ENCODE measurements around the gene SLC2A13. TPM values are rescaled to one million over a fixed set of nuclear protein-coding genes. Genes with fewer than 3 reads are reported as not detected.

Gene SLC2A13
- total RNA-seq, 4 donors from 2014 or later: 9.2 to 15.2 (median 13.9) TPM

DNA sequence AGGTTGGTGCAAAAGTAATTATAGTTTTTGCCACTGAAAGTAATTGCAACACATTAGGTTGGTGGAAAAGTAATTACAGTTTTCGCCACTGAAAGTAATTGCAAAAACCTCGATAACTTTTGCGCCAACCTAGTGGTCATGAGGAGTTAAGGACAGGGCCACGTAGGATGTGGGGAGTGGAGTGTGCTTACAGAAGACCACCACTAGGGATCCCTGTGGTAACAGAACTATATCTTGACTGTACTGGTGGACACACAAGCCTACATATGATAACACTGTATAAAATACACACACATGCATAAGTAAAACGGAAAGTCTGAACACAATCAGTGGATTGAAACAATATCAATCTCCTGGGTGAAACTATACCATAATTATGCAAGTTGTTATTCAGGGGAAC lies 298.8 kb downstream of the SLC2A13 start:
- intact Hi-C loops (cut with DNase I; ENCODE audit: low total_unique reads): no loop called here
- H3K4me3 ChIP-seq (ENCODE audit: low read depth, poor library complexity, severe bottlenecking): no peak overlapping the region
- DNase-seq (ENCODE audit: low spot score in 2 of 2): no peak
- TF ChIP-seq, protein P1, sequence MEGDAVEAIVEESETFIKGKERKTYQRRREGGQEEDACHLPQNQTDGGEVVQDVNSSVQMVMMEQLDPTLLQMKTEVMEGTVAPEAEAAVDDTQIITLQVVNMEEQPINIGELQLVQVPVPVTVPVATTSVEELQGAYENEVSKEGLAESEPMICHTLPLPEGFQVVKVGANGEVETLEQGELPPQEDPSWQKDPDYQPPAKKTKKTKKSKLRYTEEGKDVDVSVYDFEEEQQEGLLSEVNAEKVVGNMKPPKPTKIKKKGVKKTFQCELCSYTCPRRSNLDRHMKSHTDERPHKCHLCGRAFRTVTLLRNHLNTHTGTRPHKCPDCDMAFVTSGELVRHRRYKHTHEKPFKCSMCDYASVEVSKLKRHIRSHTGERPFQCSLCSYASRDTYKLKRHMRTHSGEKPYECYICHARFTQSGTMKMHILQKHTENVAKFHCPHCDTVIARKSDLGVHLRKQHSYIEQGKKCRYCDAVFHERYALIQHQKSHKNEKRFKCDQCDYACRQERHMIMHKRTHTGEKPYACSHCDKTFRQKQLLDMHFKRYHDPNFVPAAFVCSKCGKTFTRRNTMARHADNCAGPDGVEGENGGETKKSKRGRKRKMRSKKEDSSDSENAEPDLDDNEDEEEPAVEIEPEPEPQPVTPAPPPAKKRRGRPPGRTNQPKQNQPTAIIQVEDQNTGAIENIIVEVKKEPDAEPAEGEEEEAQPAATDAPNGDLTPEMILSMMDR (IDR thresholded peaks at IDR 0.05): no peak
- TF ChIP-seq POLR2A (IDR thresholded peaks at IDR 0.05): no peak
- 76 to 94% methylated on average over 5 of the region's 5 CpGs for WGBS, 2 donors

DNA sequence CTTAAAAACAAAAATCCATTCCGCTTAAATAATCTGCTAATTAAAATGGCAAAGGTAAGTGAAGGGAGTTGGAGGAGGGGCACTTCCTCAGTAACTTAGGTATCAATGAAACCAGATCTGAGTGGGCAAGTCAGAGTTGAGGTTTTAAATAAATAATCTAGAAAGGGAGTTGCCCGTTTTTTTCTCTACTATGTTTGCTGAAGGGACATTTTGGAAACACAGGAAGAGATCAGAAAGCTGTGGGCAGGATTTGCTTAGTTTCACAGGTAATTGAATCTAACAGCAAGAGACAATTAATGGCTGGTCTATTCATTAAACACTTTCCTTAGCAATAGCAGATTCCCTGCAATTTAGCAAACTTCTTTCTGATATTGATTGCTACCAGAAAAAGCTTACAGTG lies 300.2 kb downstream of the SLC2A13 start:
- intact Hi-C loops (cut with DNase I; ENCODE audit: low total_unique reads): no loop called here
- 65 to 79% methylated on average over 2 of the region's 2 CpGs for WGBS, 2 donors
- DNase-seq (ENCODE audit: low spot score in 2 of 2): no peak
- no peak overlapping the region for H3K4me3 ChIP-seq (ENCODE audit: low read depth, poor library complexity, severe bottlenecking)
- TF ChIP-seq, protein P1 (IDR thresholded peaks at IDR 0.05): no peak
- TF ChIP-seq POLR2A (IDR thresholded peaks at IDR 0.05): no peak

DNA sequence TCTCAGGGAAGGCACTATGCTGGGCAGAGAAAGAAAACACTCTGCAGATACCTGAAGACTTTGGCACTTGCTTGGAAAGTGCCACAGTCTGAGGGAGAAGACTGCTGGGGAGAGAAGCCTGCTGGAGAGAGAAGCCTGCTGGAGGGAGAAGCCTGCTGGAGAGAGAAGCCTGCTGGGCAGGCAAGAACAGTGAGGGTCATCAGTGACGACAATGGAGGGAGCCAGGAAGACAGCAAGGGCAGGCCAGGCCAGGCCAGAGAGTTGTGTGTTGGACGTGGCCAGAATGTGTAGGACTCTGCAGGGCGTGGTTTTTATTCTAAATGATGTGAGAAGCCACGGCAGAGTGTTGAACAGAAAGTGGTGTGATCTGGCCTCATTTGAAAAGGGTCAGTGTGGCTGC lies 301.0 kb downstream of the SLC2A13 start:
- intact Hi-C loops (cut with DNase I; ENCODE audit: low total_unique reads): no loop called here
- TF ChIP-seq POLR2A (IDR thresholded peaks at IDR 0.05): no peak
- TF ChIP-seq, protein P1 (IDR thresholded peaks at IDR 0.05): no peak
- WGBS, 2 donors: 72 to 73% methylated on average over 4 of the region's 4 CpGs
- DNase-seq (ENCODE audit: low spot score in 2 of 2): no peak
- H3K4me3 ChIP-seq (ENCODE audit: low read depth, poor library complexity, severe bottlenecking): no peak overlapping the region

DNA sequence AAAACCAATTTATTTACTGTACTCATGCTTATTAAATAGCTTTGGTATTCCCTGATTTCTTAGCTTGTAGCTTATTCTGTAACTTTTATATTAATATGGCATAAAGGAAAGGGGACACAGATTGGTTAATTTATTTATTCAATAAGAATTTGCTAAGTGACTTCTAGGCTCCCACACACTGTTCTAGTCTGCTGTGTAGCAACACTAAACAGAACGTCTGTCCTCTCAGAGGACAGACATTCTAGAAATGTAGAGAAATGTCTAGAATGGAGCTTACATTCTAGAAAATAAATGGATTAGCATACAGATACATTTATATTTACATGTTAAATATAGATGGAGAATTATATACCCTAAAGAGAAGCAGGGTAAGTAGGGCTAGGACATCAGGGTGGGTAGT lies 301.4 kb downstream of the SLC2A13 start:
- no peak overlapping the region for H3K4me3 ChIP-seq (ENCODE audit: low read depth, poor library complexity, severe bottlenecking)
- intact Hi-C loops (cut with DNase I; ENCODE audit: low total_unique reads): no loop called here
- no peak for TF ChIP-seq POLR2A (IDR thresholded peaks at IDR 0.05)
- WGBS, 2 donors: 84 to 89% methylated on average over 1 of the region's 1 CpG
- DNase-seq (ENCODE audit: low spot score in 2 of 2): no peak

DNA sequence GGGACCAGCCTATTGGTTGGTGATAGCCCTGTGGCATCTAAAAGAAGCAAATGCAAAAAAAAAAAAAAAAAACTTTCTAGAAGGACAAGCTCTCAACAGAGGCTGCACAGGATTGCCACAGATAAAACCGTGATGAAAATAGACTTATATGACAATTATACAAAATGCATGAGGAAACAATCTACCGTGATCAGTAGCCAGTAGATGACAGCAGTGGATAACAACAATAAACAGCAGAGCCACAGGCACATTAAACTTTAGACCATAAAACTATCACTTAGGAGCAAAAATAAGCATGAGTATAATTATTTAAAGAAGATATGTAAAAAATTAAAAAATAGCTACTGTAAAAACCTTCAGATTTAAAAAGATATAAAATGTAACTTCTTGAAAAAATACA lies 302.7 kb downstream of the SLC2A13 start:
- intact Hi-C loops (cut with DNase I; ENCODE audit: low total_unique reads): no loop called here
- DNase-seq (ENCODE audit: low spot score in 2 of 2): no peak
- TF ChIP-seq, protein P1 (IDR thresholded peaks at IDR 0.05): no peak
- no peak for TF ChIP-seq POLR2A (IDR thresholded peaks at IDR 0.05)
- no peak overlapping the region for H3K4me3 ChIP-seq (ENCODE audit: low read depth, poor library complexity, severe bottlenecking)
- WGBS, 2 donors: 54 to 58% methylated on average over 2 of the region's 2 CpGs

DNA sequence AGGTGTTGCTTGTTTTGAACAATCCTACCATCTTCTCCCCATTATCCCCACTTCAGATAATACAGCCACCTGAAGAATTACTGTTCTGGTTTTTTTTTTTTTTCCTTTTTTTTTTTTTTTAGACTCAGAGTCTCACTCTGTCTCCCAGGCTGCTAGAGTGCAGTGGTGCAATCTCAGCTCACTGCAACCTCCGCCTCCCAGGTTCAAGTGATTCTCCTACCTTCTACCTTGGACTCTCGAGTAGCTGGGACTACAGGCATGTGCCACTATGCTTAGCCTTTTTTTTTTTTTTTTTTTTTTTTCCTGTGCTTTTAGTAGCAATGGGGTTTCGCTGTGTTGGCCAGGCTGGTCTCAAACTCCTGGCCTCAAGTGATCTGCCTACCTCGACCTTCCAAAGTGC lies 306.9 kb downstream of the SLC2A13 start:
- TF ChIP-seq, protein P1 (IDR thresholded peaks at IDR 0.05): no peak
- no peak for TF ChIP-seq POLR2A (IDR thresholded peaks at IDR 0.05)
- no peak for DNase-seq (ENCODE audit: low spot score in 2 of 2)

More for the DNA sequence above, 306.9 kb downstream of the SLC2A13 start:
- no peak overlapping the region for H3K4me3 ChIP-seq (ENCODE audit: low read depth, poor library complexity, severe bottlenecking)
- 94 to 95% methylated on average over 4 of the region's 4 CpGs for WGBS, 2 donors
- intact Hi-C loops (cut with DNase I; ENCODE audit: low total_unique reads): no loop called here

Data from lower leg skin (tissue), 4 donors.